HepG2 (cell line): ENCODE data around the gene IL15RA. TPM values are rescaled to one million over a fixed set of nuclear protein-coding genes. Genes with fewer than 3 reads are reported as not detected.

ENCODE experiments used
- ATAC-seq: fragments of 200-7000 bp; cut with Tn5 transposase; 3 replicates; pipeline ENCODE4 v1.9.1; 2020; ENCODE audit warnings: mild to moderate bottlenecking, moderate library complexity
- BruUV-seq: library from RNA; stranded (reverse); fragments of 400-500 nt; replicated peaks from 2 replicates; lab custom pipeline; 2021; lab: Mats Ljungman, UMichigan
- CTCF ChIA-PET: fragments of 300-600 bp; formaldehyde crosslinking; extraction: SDS; loops from one replicate; lab custom pipeline; 2021; ENCODE audit warnings: low total read pairs, inconsistent platforms, low intra/inter-chr PET ratio; lab: Yijun Ruan, JAX
- POLR2A ChIA-PET: fragments of 350-600 bp; sonication (Branson Sonifier 250); formaldehyde crosslinking; loops from one replicate; lab custom pipeline; 2020; ENCODE audit warnings: antibody characterized with exemption, inconsistent platforms; lab: Yijun Ruan, JAX
- DNase-seq: peaks from one replicate; pipeline ENCODE4 v3.0.0-alpha.2; 2015; ENCODE audit warnings: low spot score
- FAIRE-seq: peaks from 3 replicates; lab custom pipeline; 2011; peaks lifted over from hg19 to GRCh38; lab: Jason Lieb, UNC
- H2AFZ ChIP-seq: one replicate; pipeline ENCODE4 v1.6.1; 2011; ENCODE audit warnings: low read length, inconsistent platforms
- H3K27ac ChIP-seq: fragments of 300-600 bp; 3 replicates; pipeline ENCODE4 v1.8.0; 2011; ENCODE audit warnings: mixed run types, mild to moderate bottlenecking, mixed read lengths, low read length, inconsistent platforms; ENCODE audit not compliant: insufficient read depth; ENCODE audit errors: extremely low read length
- H3K27me3 ChIP-seq, 2 experiments: fragments of 200-600 bp in 1 of 2; 2 replicates in 1 of 2; 3 replicates in 1 of 2; pipeline versions ENCODE4 v1.6.0 to v1.8.0; 2011; ENCODE audit warnings: low read length in 2 of 2, mild to moderate bottlenecking in 2 of 2, moderate library complexity in 2 of 2, inconsistent platforms in 1 of 2; ENCODE audit not compliant: insufficient read depth in 2 of 2, control insufficient read depth in 1 of 2
- H3K36me3 ChIP-seq, 2 experiments: fragments of 200-600 bp in 1 of 2; replicated peaks in 1 of 2; 2 replicates in 1 of 2; 3 replicates in 1 of 2; pipeline versions ENCODE4 v1.5.1 to v1.8.0; 2011; ENCODE audit warnings: low read length in 2 of 2, inconsistent platforms in 1 of 2; ENCODE audit not compliant: insufficient read depth in 2 of 2, control insufficient read depth in 1 of 2
- H3K4me1 ChIP-seq: 2 replicates; pipeline ENCODE4 v1.5.1; 2012; ENCODE audit warnings: low read length, inconsistent platforms; ENCODE audit not compliant: insufficient read depth
- H3K4me2 ChIP-seq: 2 replicates; pipeline ENCODE4 v1.6.0; 2011; ENCODE audit warnings: low read depth, low read length, inconsistent platforms
- H3K4me3 ChIP-seq, 3 experiments: fragments of 200-600 bp in 1 of 3; sonication (generic), shearing (Covaris generic) in 1 of 3; replicated peaks in 1 of 3; 2 replicates each; pipeline ENCODE4 v1.5.1; 2011 to 2016; ENCODE audit warnings: low read length in 3 of 3, inconsistent platforms in 2 of 3, low read depth in 2 of 3, mild to moderate bottlenecking in 2 of 3, control low read depth in 1 of 3, mixed read lengths in 1 of 3; ENCODE audit not compliant: insufficient read depth in 1 of 3
- H3K79me2 ChIP-seq: one replicate; pipeline ENCODE4 v1.6.1; 2011; ENCODE audit warnings: low read length, inconsistent platforms; ENCODE audit not compliant: insufficient read depth
- H3K9ac ChIP-seq: 2 replicates; pipeline ENCODE4 v1.6.0; 2011; ENCODE audit warnings: mild to moderate bottlenecking, low read depth, low read length, inconsistent platforms; ENCODE audit not compliant: insufficient read depth
- H3K9me3 ChIP-seq: 2 replicates; pipeline ENCODE4 v1.5.1; 2012; ENCODE audit warnings: mild to moderate bottlenecking, low read length
- H4K20me1 ChIP-seq: 2 replicates; pipeline ENCODE4 v1.6.0; 2011; ENCODE audit warnings: inconsistent platforms, mild to moderate bottlenecking, low read length, moderate library complexity; ENCODE audit not compliant: insufficient read depth
- BCL3 ChIP-seq: sonication (generic); formaldehyde crosslinking; IDR thresholded peaks from 2 replicates; pipeline ENCODE4 v1.5.1; 2020; ENCODE audit warnings: mild to moderate bottlenecking, missing genetic modification reagents, moderate library complexity
- CBX5 ChIP-seq: sonication (generic); formaldehyde crosslinking; IDR thresholded peaks from 2 replicates; pipeline ENCODE4 v1.4.0; 2020; ENCODE audit warnings: missing genetic modification reagents, borderline replicate concordance
- KDM5A ChIP-seq: fragments of 200-600 bp; sonication (generic); IDR thresholded peaks from 2 replicates; pipeline ENCODE4 v1.7.0; 2018; ENCODE audit warnings: antibody characterized with exemption, mild to moderate bottlenecking, low read length, borderline replicate concordance
- KLF13 ChIP-seq: sonication (generic); formaldehyde crosslinking; IDR thresholded peaks from 2 replicates; pipeline ENCODE4 v1.4.0; 2020; ENCODE audit warnings: mild to moderate bottlenecking, missing genetic modification reagents
- MIXL1 ChIP-seq: IDR thresholded peaks from 2 replicates; pipeline ENCODE4 v1.6.1; 2016
- NFIB ChIP-seq: sonication (generic); formaldehyde crosslinking; IDR thresholded peaks from 2 replicates; pipeline ENCODE4 v1.9.0; 2021; ENCODE audit warnings: missing genetic modification reagents, mild to moderate bottlenecking, borderline replicate concordance
- PHF5A ChIP-seq: IDR thresholded peaks from one replicate; pipeline ENCODE4 v1.6.1; 2018; ENCODE audit warnings: low read depth, missing genetic modification reagents; ENCODE audit not compliant: unreplicated experiment
- THAP8 ChIP-seq: sonication (generic); formaldehyde crosslinking; IDR thresholded peaks from 2 replicates; pipeline ENCODE4 v1.5.1; 2020; ENCODE audit warnings: missing genetic modification reagents, mild to moderate bottlenecking, borderline replicate concordance
- ZFP1 ChIP-seq: IDR thresholded peaks from 2 replicates; pipeline ENCODE4 v1.6.1; 2016
- ZFX ChIP-seq: sonication (generic); formaldehyde crosslinking; IDR thresholded peaks from 2 replicates; pipeline ENCODE4 v1.4.0; 2020; ENCODE audit warnings: mild to moderate bottlenecking, low read depth, missing genetic modification reagents, moderate library complexity
- ZNF7 ChIP-seq: IDR thresholded peaks from 2 replicates; pipeline ENCODE4 v1.6.1; 2016; ENCODE audit warnings: missing biosample characterization, missing genetic modification reagents
- ZNF772 ChIP-seq: sonication (generic); formaldehyde crosslinking; IDR thresholded peaks from 2 replicates; pipeline ENCODE4 v1.5.0; 2020; ENCODE audit warnings: mild to moderate bottlenecking, missing genetic modification reagents
- WGBS: methylation state at CpG from one replicate; pipeline ENCODE4 v1.1.6; 2017; ENCODE audit warnings: low lambda C conversion rate; 5-methylcytosine and 5-hydroxymethylcytosine counted together
- in situ Hi-C: cut with HindIII; loops from 2 replicates; pipeline ENCODE4 v1.10.0; 2017; ENCODE audit warnings: low pct_unique_long_range_greater_than_20kb; ENCODE audit not compliant: extremely low pct_ligation_motif_present
- intact Hi-C: fragments of 100-400 bp; cut with micrococcal nuclease; formaldehyde crosslinking; loops from one replicate; pipeline ENCODE4 v1.10.0; 2022; ENCODE audit not compliant: unreplicated experiment
- polyA plus RNA-seq, 8 experiments: library from polyadenylated mRNA; depleted of rRNA in 3 of 8; stranded (reverse) in 7 of 8; unstranded in 1 of 8; fragments of >200 nt; fragmentation: Illumina TruSeq in 4 of 8; extraction: Trizol in 4 of 8; gene quantifications; 2 replicates each; pipeline versions ENCODE4 v1.2.1 to v1.2.3, GENCODE V29; 2011 to 2016; ENCODE audit warnings: low read depth in 4 of 8, missing spikeins in 1 of 8, mixed read lengths in 1 of 8; ENCODE audit not compliant: insufficient read depth in 1 of 8
- total RNA-seq, 5 experiments: library from RNA; depleted of rRNA; stranded (reverse); fragments of >200 nt; fragmentation: Illumina TruSeq; extraction: Trizol; gene quantifications; 2 replicates each; pipeline ENCODE4 v1.2.3, GENCODE V29; 2016; ENCODE audit warnings: low read depth in 1 of 5
- TF ChIP-seq, protein P1 (sequence below): sonication (generic); formaldehyde crosslinking; IDR thresholded peaks from 2 replicates; pipeline ENCODE4 v1.4.0; 2020; ENCODE audit warnings: missing genetic modification reagents
- TF ChIP-seq, protein P2 (sequence below): sonication (generic); formaldehyde crosslinking; IDR thresholded peaks from 2 replicates; pipeline ENCODE4 v1.8.1; 2023; ENCODE audit warnings: mild to moderate bottlenecking, inconsistent platforms, moderate library complexity, missing genetic modification reagents, borderline replicate concordance

IL15RA gene
- total and polyA plus RNA-seq, 2 of the 13 experiments (the other 11 are each of a cell fraction or from before 2014, with no cell fraction given), result 0.53 to 0.77 TPM

DNA sequence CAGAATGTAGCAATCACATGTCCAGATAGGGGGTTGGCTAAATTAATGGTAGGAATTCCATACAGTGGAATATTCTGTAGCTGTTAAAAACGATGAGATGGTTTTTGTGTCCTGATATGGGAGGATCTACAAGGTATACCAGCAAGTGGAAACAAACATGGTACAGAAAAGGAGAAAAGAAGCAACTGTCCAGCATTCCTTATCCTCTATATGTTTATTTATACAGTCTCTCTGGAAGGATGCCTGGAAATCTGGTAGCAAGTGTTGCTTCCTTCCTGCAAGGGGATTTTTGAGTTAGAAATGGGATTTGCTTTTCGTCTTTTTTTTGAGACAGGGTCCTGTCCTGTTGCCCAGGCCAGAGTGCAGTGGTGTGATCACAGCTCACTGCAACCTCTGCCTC, 19.3 kb downstream of the IL15RA start (continued):
- no peak for TF ChIP-seq ZFX (CRISPR knock-in tag)

- H3K27me3 ChIP-seq, result peaks cover 0 to 6% of the 10 kb centered on the region in 2 experiments; a peak in 2 of 5 replicates
- no peaks in the 10 kb centered on the region for H3K36me3 ChIP-seq
- H3K27ac ChIP-seq, result no peak overlapping the region
- DNase-seq (no peak), ATAC-seq (no peak), FAIRE-seq (no peak)
- H2AFZ ChIP-seq, result no peak overlapping the region
- TF ChIP-seq BCL3 (CRISPR knock-in tag) (no peak), PHF5A (CRISPR knock-in tag) (no peak), NFIB (CRISPR knock-in tag) (no peak), ZNF772 (CRISPR knock-in tag) (no peak), ZNF7 (no peak), MIXL1 (CRISPR knock-in tag) (no peak), ZFP1 (CRISPR knock-in tag) (no peak), KLF13 (CRISPR knock-in tag) (no peak), CBX5 (CRISPR knock-in tag) (no peak), THAP8 (no peak), KDM5A (no peak)
- TF ChIP-seq, protein P1, sequence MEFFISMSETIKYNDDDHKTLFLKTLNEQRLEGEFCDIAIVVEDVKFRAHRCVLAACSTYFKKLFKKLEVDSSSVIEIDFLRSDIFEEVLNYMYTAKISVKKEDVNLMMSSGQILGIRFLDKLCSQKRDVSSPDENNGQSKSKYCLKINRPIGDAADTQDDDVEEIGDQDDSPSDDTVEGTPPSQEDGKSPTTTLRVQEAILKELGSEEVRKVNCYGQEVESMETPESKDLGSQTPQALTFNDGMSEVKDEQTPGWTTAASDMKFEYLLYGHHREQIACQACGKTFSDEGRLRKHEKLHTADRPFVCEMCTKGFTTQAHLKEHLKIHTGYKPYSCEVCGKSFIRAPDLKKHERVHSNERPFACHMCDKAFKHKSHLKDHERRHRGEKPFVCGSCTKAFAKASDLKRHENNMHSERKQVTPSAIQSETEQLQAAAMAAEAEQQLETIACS (CRISPR knock-in tag), result no peak
- TF ChIP-seq, protein P2, sequence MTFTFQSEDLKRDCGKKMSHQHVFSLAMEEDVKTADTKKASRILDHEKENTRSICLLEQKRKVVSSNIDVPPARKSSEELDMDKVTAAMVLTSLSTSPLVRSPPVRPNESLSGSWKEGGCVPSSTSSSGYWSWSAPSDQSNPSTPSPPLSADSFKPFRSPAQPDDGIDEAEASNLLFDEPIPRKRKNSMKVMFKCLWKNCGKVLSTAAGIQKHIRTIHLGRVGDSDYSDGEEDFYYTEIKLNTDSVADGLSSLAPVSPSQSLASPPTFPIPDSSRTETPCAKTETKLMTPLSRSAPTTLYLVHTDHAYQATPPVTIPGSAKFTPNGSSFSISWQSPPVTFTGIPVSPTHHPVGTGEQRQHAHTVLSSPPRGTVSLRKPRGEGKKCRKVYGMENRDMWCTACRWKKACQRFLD (CRISPR knock-in tag), result no peak
- ChIA-PET POLR2A (no interaction called here), CTCF (no interaction called here)
- in situ Hi-C loops, result no loop called here
- no peaks in the 10 kb centered on the region for H3K9me3 ChIP-seq
- H3K79me2 ChIP-seq, result no peaks in the 10 kb centered on the region
- H3K9ac ChIP-seq, result no peak overlapping the region
- H3K4me1 ChIP-seq, result no peaks in the 10 kb centered on the region
- intact Hi-C loops, result no loop called here
- no peak overlapping the region for H3K4me3 ChIP-seq
- BruUV-seq, result no TSS peak
- WGBS, result 39% methylated on average over 13 of the region's 17 CpGs
- no peak overlapping the region for H3K4me2 ChIP-seq
- H4K20me1 ChIP-seq, result no peaks in the 10 kb centered on the region
These were observed 21.0 kb downstream of the IL15RA start for GRCh38 chr10:5956146-5956936.
